H1 (cell line): ENCODE measurements around the gene MLH3.

Experiments used
- CTCF ChIP-seq, 3 experiments: IDR thresholded peaks; 1 replicate in 2 of 3; 2 replicates in 1 of 3; pipeline versions ENCODE4 v1.5.1 to v1.6.1; 2011; ENCODE audit warnings: low read length in 3 of 3, mild to moderate bottlenecking in 3 of 3, inconsistent platforms in 2 of 3, low read depth in 1 of 3, moderate library complexity in 1 of 3; ENCODE audit not compliant: insufficient read depth in 1 of 3; ENCODE audit errors: control extremely low read depth in 1 of 3
- GABPA ChIP-seq: IDR thresholded peaks from 2 replicates; pipeline ENCODE4 v1.6.1; 2011; ENCODE audit warnings: mild to moderate bottlenecking, low read length, moderate library complexity, borderline replicate concordance; ENCODE audit not compliant: insufficient read depth
- GTF2F1 ChIP-seq: IDR thresholded peaks from 2 replicates; pipeline ENCODE4 v1.6.1; 2012; ENCODE audit warnings: low read depth, low read length, improper control_type of control experiment, borderline replicate concordance
- PHF8 ChIP-seq: fragments of 200-600 bp; sonication (generic); conservative IDR thresholded peaks from 2 replicates; pipeline ENCODE4 v1.7.1; 2012; ENCODE audit warnings: low read depth, mild to moderate bottlenecking, inconsistent platforms, low read length, moderate library complexity
- POLR2A ChIP-seq, 2 experiments: IDR thresholded peaks; 1 replicate in 1 of 2; 2 replicates in 1 of 2; pipeline ENCODE4 v1.6.1; 2011; ENCODE audit warnings: low read depth in 2 of 2, low read length in 2 of 2, mild to moderate bottlenecking in 2 of 2; ENCODE audit errors: control extremely low read depth in 1 of 2
- RAD21 ChIP-seq, 2 experiments: IDR thresholded peaks in 1 of 2; conservative IDR thresholded peaks in 1 of 2; 2 replicates each; pipeline ENCODE4 v1.6.1; 2011; ENCODE audit warnings: low read depth in 2 of 2, low read length in 2 of 2, improper control_type of control experiment in 1 of 2, inconsistent platforms in 1 of 2, mild to moderate bottlenecking in 1 of 2, moderate library complexity in 1 of 2
- YY1 ChIP-seq: IDR thresholded peaks from 2 replicates; pipeline ENCODE4 v1.6.1; 2011; ENCODE audit warnings: low read depth, mild to moderate bottlenecking, low read length
- TF ChIP-seq, protein P1 (sequence below): IDR thresholded peaks from 2 replicates; pipeline ENCODE4 v1.6.1; 2012; ENCODE audit warnings: inconsistent platforms

GRCh38 chr14:74965486-74966153 lies 85.6 kb downstream of the MLH3 start:
- TF ChIP-seq GTF2F1 (no peak), RAD21 (IDR thresholded peaks at IDR 0.05 in 1 of 2, conservative IDR thresholded peaks at IDR 0.05 in 1 of 2; ENCODE audit: low read depth in 2 of 2, low read length in 2 of 2) (no peak), YY1 (no peak), POLR2A (IDR thresholded peaks at IDR 0.05; ENCODE audit: control extremely low read depth in 1 of 2, low read depth in 2 of 2, low read length in 2 of 2) (no peak), PHF8 (no peak), CTCF (IDR thresholded peaks at IDR 0.05; ENCODE audit: control extremely low read depth in 1 of 3, insufficient read depth in 1 of 3, low read depth in 1 of 3, low read length in 3 of 3) (no peak), GABPA (no peak)
- TF ChIP-seq, protein P1, sequence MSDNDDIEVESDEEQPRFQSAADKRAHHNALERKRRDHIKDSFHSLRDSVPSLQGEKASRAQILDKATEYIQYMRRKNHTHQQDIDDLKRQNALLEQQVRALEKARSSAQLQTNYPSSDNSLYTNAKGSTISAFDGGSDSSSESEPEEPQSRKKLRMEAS = no peak
